Neural progenitor cell (in vitro differentiated cells): ENCODE results near the gene GFI1.
"Not testable (repeated sequence)": the region's sequence is repeated elsewhere in the genome, so short reads cannot be mapped to it uniquely, and the experiment has no call there.

Source experiments
- CTCF ChIP-seq: fragments of 200-600 bp; sonication (generic); IDR thresholded peaks from 2 replicates; pipeline ENCODE4 v1.5.1; 2017; ENCODE audit warnings: antibody characterized with exemption, mild to moderate bottlenecking
- EZH2phosphoT487 ChIP-seq: fragments of 200-600 bp; sonication (generic); IDR thresholded peaks from 2 replicates; pipeline ENCODE4 v1.6.1; 2017; ENCODE audit warnings: antibody characterized with exemption

GRCh38 chr1:92532371-92532770, 45.6 kb upstream of the GFI1 start:
- TF ChIP-seq CTCF, EZH2phosphoT487: not testable (repeated sequence)
